ENCODE results near the gene RTEL1.
"Not testable (repeated sequence)": the region's sequence is repeated elsewhere in the genome, so short reads cannot be mapped to it uniquely, and the experiment has no call there.

Gene RTEL1

DNA sequence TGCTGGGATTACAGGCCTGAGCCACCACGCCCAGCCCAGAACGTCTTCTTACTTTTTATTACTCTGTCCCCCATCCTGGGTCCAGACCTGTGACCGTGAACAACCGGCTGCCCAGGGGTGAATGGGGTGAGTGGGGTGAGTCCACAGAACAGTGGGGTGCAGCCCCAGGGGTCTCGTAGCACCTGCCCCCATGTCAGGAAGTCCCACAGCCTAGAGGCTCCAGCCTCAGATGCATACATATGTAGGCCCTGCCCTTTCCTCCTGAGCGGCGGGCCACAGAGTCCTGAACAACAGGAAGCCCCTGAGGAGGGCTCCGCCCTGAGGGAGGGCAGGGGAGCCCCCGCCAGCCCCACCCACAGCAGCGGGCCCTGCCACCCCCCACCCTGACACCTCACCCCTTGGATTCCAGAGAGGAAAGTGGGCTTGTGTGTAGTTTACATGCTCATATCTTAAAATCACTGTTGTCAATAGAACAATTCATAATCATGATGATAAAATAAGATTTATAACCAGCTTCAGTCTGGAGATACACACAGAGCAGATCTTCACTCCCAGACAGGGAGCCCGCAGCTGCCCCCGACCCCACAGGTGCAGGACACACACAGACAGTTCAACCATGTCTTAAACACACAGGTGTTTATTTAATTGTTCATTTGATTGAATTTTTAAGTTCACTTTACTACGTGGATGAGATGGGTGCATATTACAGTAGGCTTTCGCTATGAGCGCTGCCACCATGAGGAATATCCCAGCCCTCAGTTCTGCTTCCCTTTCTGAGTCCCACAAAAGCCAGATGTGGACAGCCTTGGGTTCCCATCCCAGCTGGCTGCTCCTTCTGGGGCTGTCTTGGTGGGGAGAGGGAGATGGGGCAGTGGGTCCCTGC, 18.8 kb upstream of the RTEL1 start:
- H3K4me1 ChIP-seq (ENCODE audit: insufficient read depth, low read length, severe bottlenecking), result peaks cover 61% of the 10 kb centered on the region
- H3K9me2 ChIP-seq (ENCODE audit: low read depth, low read length), result no peaks in the 10 kb centered on the region
- H3K36me3 ChIP-seq (ENCODE audit: insufficient read depth, low read length), result no peaks in the 10 kb centered on the region
- H3F3A ChIP-seq (ENCODE audit: insufficient read depth, low read length), result peaks cover 5% of the 10 kb centered on the region; the same call in 1 of the 2 replicates
- H3K27me3 ChIP-seq (ENCODE audit: insufficient read depth, low read length), result 0 out of 2 replicates have a peak, but pooled peaks cover 10% of the 10 kb centered on the region
- H4K20me1 ChIP-seq (ENCODE audit: insufficient read depth, low read length), result no peaks in the 10 kb centered on the region
- peak overlapping the region; percentile 95 for H3K27ac ChIP-seq (ENCODE audit: low read depth, low read length, poor library complexity, severe bottlenecking)
- no peak for TF ChIP-seq EZH2 (IDR thresholded peaks at IDR 0.05; ENCODE audit: borderline replicate concordance, low read length)
- TF ChIP-seq, protein P1, sequence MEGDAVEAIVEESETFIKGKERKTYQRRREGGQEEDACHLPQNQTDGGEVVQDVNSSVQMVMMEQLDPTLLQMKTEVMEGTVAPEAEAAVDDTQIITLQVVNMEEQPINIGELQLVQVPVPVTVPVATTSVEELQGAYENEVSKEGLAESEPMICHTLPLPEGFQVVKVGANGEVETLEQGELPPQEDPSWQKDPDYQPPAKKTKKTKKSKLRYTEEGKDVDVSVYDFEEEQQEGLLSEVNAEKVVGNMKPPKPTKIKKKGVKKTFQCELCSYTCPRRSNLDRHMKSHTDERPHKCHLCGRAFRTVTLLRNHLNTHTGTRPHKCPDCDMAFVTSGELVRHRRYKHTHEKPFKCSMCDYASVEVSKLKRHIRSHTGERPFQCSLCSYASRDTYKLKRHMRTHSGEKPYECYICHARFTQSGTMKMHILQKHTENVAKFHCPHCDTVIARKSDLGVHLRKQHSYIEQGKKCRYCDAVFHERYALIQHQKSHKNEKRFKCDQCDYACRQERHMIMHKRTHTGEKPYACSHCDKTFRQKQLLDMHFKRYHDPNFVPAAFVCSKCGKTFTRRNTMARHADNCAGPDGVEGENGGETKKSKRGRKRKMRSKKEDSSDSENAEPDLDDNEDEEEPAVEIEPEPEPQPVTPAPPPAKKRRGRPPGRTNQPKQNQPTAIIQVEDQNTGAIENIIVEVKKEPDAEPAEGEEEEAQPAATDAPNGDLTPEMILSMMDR (IDR thresholded peaks at IDR 0.05; ENCODE audit: low read length), result no peak
- H3K4me2 ChIP-seq (ENCODE audit: low read length), result peak overlapping the region; percentile 67
- no peak overlapping the region for H2AFZ ChIP-seq (ENCODE audit: low read length)
- H3K9ac ChIP-seq (ENCODE audit: low read length), result peak overlapping the region; percentile 70; the same call in 1 of the 2 replicates
- no peaks in the 10 kb centered on the region for H3K9me3 ChIP-seq (ENCODE audit: low read length)
- H3K4me3 ChIP-seq (ENCODE audit: low read depth, low read length, poor library complexity, severe bottlenecking), result peak overlapping the region; percentile 80
- H3K79me2 ChIP-seq (ENCODE audit: insufficient read depth, low read length), result no peaks in the 10 kb centered on the region

DNA sequence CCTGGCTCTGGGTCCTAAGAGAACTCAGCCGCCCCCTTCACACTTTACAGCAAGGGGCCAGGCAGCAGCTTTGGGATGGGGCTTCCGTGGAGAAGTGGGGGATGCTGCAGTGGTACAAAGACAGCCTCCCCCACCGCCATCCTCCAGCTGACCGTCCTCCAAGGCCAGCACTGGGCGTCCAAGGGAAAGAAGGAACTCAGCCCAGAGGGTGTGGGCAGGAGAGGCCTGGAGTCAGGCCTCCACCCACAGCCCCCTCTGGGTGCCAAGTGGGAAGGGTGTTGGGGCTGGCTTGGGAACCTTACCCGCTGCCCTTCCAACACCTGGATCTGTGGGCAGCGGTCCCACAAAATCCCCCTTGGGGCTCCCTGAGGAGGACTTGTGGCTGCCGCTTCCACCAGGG, 18.0 kb upstream of the RTEL1 start:
- Histone ChIP-seq H3K4me1 (ENCODE audit: insufficient read depth, low read length, severe bottlenecking) (peaks cover 53% of the 10 kb centered on the region), H3K27me3 (ENCODE audit: insufficient read depth, low read length) (0 out of 2 replicates have a peak, but pooled peaks cover 13% of the 10 kb centered on the region), H3K9ac (ENCODE audit: low read length) (peak overlapping the region; percentile 70; the same call in 1 of the 2 replicates), H3K4me2 (ENCODE audit: low read length) (peak overlapping the region; percentile 67), H4K20me1 (ENCODE audit: insufficient read depth, low read length) (no peaks in the 10 kb centered on the region), H3K36me3 (ENCODE audit: insufficient read depth, low read length) (no peaks in the 10 kb centered on the region), H2AFZ (ENCODE audit: low read length) (no peak overlapping the region), H3K4me3 (ENCODE audit: low read depth, low read length, poor library complexity, severe bottlenecking) (peak overlapping the region; percentile 80), H3K9me3 (ENCODE audit: low read length) (no peaks in the 10 kb centered on the region), H3K9me2 (ENCODE audit: low read depth, low read length) (no peaks in the 10 kb centered on the region), H3K79me2 (ENCODE audit: insufficient read depth, low read length) (no peaks in the 10 kb centered on the region), H3F3A (ENCODE audit: insufficient read depth, low read length) (peaks cover 5% of the 10 kb centered on the region; the same call in 1 of the 2 replicates), H3K27ac (ENCODE audit: low read depth, low read length, poor library complexity, severe bottlenecking) (peak overlapping the region; percentile 95)
- TF ChIP-seq, protein P1 (IDR thresholded peaks at IDR 0.05; ENCODE audit: low read length), result no peak
- TF ChIP-seq EZH2 (IDR thresholded peaks at IDR 0.05; ENCODE audit: borderline replicate concordance, low read length), result no peak

DNA sequence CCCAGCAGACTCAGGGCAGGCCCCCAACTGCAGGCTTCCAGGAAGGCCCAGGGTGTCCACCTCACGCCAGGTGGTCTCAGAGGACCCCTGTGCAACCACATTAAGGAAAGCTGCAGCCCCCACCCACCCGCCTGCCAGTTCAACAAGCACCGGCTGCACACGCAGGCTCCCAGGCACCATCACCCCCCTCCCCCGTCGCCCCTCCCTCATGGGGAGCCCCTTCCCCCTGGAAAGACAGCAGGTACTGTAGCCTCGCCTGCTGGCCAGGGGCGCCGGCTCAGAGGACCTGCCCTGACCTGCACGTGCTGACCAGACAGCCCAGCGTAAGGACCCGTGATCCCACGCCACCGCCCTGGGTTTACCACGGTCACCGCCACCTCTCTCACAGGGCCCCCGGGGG, 17.4 kb upstream of the RTEL1 start:
- Histone ChIP-seq H3K4me3 (ENCODE audit: low read depth, low read length, poor library complexity, severe bottlenecking) (peak overlapping the region; percentile 80), H3K4me2 (ENCODE audit: low read length) (peak overlapping the region; percentile 67), H3K4me1 (ENCODE audit: insufficient read depth, low read length, severe bottlenecking) (peaks cover 47% of the 10 kb centered on the region), H3K27ac (ENCODE audit: low read depth, low read length, poor library complexity, severe bottlenecking) (peak overlapping the region; percentile 95), H3K27me3 (ENCODE audit: insufficient read depth, low read length) (peaks cover 13% of the 10 kb centered on the region; the same call in 1 of the 2 replicates), H3K9ac (ENCODE audit: low read length) (peak overlapping the region; percentile 70)
- H3K79me2 ChIP-seq (ENCODE audit: insufficient read depth, low read length); H3K9me3 ChIP-seq (ENCODE audit: low read length); H3K36me3 ChIP-seq (ENCODE audit: insufficient read depth, low read length); H2AFZ ChIP-seq (ENCODE audit: low read length); H3K9me2 ChIP-seq (ENCODE audit: low read depth, low read length); H4K20me1 ChIP-seq (ENCODE audit: insufficient read depth, low read length); H3F3A ChIP-seq (ENCODE audit: insufficient read depth, low read length): not testable (repeated sequence)
